Measurements from ENCODE around the gene VPS13D.

DNA sequence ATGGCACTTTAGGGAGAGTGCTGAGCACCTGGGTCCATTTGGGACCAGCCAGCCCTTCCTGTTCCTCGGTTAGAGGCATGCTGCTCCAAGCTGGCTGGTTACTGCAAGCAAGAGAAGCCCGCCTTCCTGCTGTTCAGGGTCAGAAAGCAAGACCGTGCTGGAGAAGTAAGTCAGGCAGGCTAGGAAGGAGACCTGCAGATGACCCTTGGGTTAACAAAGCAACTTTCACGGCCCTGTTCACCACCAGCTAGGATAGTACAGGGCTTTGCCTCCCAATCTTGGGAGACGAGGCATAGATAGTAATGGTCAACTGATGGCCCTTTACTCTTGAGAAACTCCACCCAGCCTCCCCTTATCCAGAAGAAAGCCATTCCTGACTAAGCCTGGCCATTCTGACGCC, 252.1 kb downstream of the VPS13D start:
- TF ChIP-seq, protein P1, sequence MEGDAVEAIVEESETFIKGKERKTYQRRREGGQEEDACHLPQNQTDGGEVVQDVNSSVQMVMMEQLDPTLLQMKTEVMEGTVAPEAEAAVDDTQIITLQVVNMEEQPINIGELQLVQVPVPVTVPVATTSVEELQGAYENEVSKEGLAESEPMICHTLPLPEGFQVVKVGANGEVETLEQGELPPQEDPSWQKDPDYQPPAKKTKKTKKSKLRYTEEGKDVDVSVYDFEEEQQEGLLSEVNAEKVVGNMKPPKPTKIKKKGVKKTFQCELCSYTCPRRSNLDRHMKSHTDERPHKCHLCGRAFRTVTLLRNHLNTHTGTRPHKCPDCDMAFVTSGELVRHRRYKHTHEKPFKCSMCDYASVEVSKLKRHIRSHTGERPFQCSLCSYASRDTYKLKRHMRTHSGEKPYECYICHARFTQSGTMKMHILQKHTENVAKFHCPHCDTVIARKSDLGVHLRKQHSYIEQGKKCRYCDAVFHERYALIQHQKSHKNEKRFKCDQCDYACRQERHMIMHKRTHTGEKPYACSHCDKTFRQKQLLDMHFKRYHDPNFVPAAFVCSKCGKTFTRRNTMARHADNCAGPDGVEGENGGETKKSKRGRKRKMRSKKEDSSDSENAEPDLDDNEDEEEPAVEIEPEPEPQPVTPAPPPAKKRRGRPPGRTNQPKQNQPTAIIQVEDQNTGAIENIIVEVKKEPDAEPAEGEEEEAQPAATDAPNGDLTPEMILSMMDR (IDR thresholded peaks at IDR 0.05 in 4 of 5, conservative IDR thresholded peaks at IDR 0.05 in 1 of 5) = no peak
- no peak for TF ChIP-seq POLR2A (IDR thresholded peaks at IDR 0.05)
